ENCODE results near the gene HEYL. TPM values are rescaled to one million over a fixed set of nuclear protein-coding genes. Genes with fewer than 3 reads are reported as not detected.

HEYL gene
- total and polyA plus RNA-seq, 11 donors, result 7.0 to 35.2 (median 18.8) TPM

- intact Hi-C loops (cut with DNase I), result loop anchor here in 2 of 10 donors (5.0 to 10.0 kb wide), 2 partner anchors 64 to 72 kb away; no protein-coding TSS in a partner anchor
- H3K4me1 ChIP-seq, result peaks cover 0 to 70% (median 25%) of the 10 kb centered on the region in 12 donors
- H3K4me3 ChIP-seq, result no peak overlapping the region
- TF ChIP-seq POLR2A (IDR thresholded peaks at IDR 0.05) (no peak), CTCF (IDR thresholded peaks at IDR 0.05) (no peak)
- no peaks in the 10 kb centered on the region for H3K36me3 ChIP-seq
- no peak for ATAC-seq
- peak overlapping the region in 4 of 12 donors; percentile 11 to 86 (median 50) for H3K27ac ChIP-seq
- H3K9me3 ChIP-seq, result no peaks in the 10 kb centered on the region
- 86 to 100% (median 95%) methylated on average over 1 of the region's 1 CpG for WGBS, 4 donors
- DNase-seq, result no peak
- no peaks in the 10 kb centered on the region for H3K27me3 ChIP-seq
These were observed 11.0 kb upstream of the HEYL start for GRCh38 chr1:39650431-39650830.

- TF ChIP-seq POLR2A (IDR thresholded peaks at IDR 0.05) (no peak), CTCF (IDR thresholded peaks at IDR 0.05) (no peak)
- Histone ChIP-seq H3K36me3 (no peaks in the 10 kb centered on the region), H3K27me3 (no peaks in the 10 kb centered on the region), H3K4me3 (no peak overlapping the region), H3K4me1 (peaks cover 0 to 71% (median 25%) of the 10 kb centered on the region in 12 donors), H3K9me3 (no peaks in the 10 kb centered on the region), H3K27ac (peak overlapping the region in 6 of 12 donors; percentile 11 to 86 (median 33))
- ATAC-seq (no peak), DNase-seq (no peak)
- 80 to 89% (median 85%) methylated on average over 2 of the region's 2 CpGs for WGBS, 4 donors
- intact Hi-C loops (cut with DNase I), result loop anchor here in 2 of 10 donors (5.0 to 10.0 kb wide), 2 partner anchors 65 to 73 kb away; no protein-coding TSS in a partner anchor
These were observed 10.3 kb upstream of the HEYL start for GRCh38 chr1:39649636-39650185.

GRCh38 chr1:39648496-39648895 is 9.1 kb upstream of the HEYL start:
- peak overlapping the region in 5 of 12 donors; percentile 80 to 93 (median 86) for H3K27ac ChIP-seq
- H3K27me3 ChIP-seq, result no peaks in the 10 kb centered on the region
- H3K9me3 ChIP-seq, result no peaks in the 10 kb centered on the region
- no peak overlapping the region for H3K4me3 ChIP-seq
- WGBS, 4 donors, result 63 to 76% (median 73%) methylated on average over 2 of the region's 2 CpGs
- no peak for ATAC-seq
- H3K4me1 ChIP-seq, result peaks cover 0 to 68% (median 25%) of the 10 kb centered on the region in 12 donors
- TF ChIP-seq CTCF (IDR thresholded peaks at IDR 0.05), result no peak
- TF ChIP-seq POLR2A (IDR thresholded peaks at IDR 0.05), result no peak
- no peaks in the 10 kb centered on the region for H3K36me3 ChIP-seq
- intact Hi-C loops (cut with DNase I), result no loop called here
- DNase-seq, result no peak

- TF ChIP-seq CTCF (IDR thresholded peaks at IDR 0.05), result no peak
- TF ChIP-seq POLR2A (IDR thresholded peaks at IDR 0.05), result no peak
- intact Hi-C loops (cut with DNase I), result no loop called here
- no peaks in the 10 kb centered on the region for H3K9me3 ChIP-seq
- 74 to 79% (median 78%) methylated on average over 3 of the region's 3 CpGs for WGBS, 4 donors
- H3K27ac ChIP-seq, result peak overlapping the region; percentile 59 to 93 (median 81)
- H3K4me3 ChIP-seq, result no peak overlapping the region
- H3K27me3 ChIP-seq, result no peaks in the 10 kb centered on the region
- no peak for ATAC-seq
- H3K4me1 ChIP-seq, result peaks cover 0 to 67% (median 20%) of the 10 kb centered on the region in 12 donors
- no peaks in the 10 kb centered on the region for H3K36me3 ChIP-seq
- DNase-seq, result no peak
These were observed 7.8 kb upstream of the HEYL start for GRCh38 chr1:39647247-39647646.

All from heart left ventricle (tissue), 16 donors.